ENCODE measurements around the gene COCH.
"Not testable (repeated sequence)": the region's sequence is repeated elsewhere in the genome, so short reads cannot be mapped to it uniquely, and the experiment has no call there.

Gene COCH

GRCh38 chr14:30876692-30877091, 2.3 kb downstream of the COCH start:
- no peak for DNase-seq

- no peak for DNase-seq
Measured at GRCh38 chr14:30882431-30882830, 8.1 kb downstream of the COCH start.

GRCh38 chr14:30883508-30884294, 9.3 kb downstream of the COCH start:
- no peak for DNase-seq

GRCh38 chr14:30884901-30885300, 10.5 kb downstream of the COCH start:
- DNase-seq, result no peak

- DNase-seq, result no peak
Measured at GRCh38 chr14:30885840-30886740, 11.7 kb downstream of the COCH start.

GRCh38 chr14:30888480-30889243, 14.3 kb downstream of the COCH start:
- DNase-seq, result no peak

GRCh38 chr14:30889244-30889594, 14.9 kb downstream of the COCH start:
- DNase-seq, result no peak

GRCh38 chr14:30893819-30894218, 19.5 kb downstream of the COCH start:
- DNase-seq, result no peak

GRCh38 chr14:30894923-30895515, 20.7 kb downstream of the COCH start:
- no peak for DNase-seq

GRCh38 chr14:30896435-30896834, 22.1 kb downstream of the COCH start:
- DNase-seq, result no peak

GRCh38 chr14:30897121-30897520, 22.8 kb downstream of the COCH start:
- not testable (repeated sequence) for DNase-seq

- DNase-seq, result no peak
Measured at GRCh38 chr14:30903285-30904124, 29.1 kb downstream of the COCH start.

GRCh38 chr14:30906752-30907658, 32.6 kb downstream of the COCH start:
- DNase-seq, result no peak

- no peak for DNase-seq
Measured at GRCh38 chr14:30907659-30908057, 33.3 kb downstream of the COCH start.

GRCh38 chr14:30908826-30909225, 34.5 kb downstream of the COCH start:
- no peak for DNase-seq

GRCh38 chr14:30914812-30915211, 40.5 kb downstream of the COCH start:
- DNase-seq, result no peak

GRCh38 chr14:30915596-30915995, 41.2 kb downstream of the COCH start:
- no peak for DNase-seq

GRCh38 chr14:30921305-30921704, 46.9 kb downstream of the COCH start:
- no peak for DNase-seq

GRCh38 chr14:30921788-30922187, 47.4 kb downstream of the COCH start:
- no peak for DNase-seq

GRCh38 chr14:30925254-30925653, 50.9 kb downstream of the COCH start:
- DNase-seq, result no peak

GRCh38 chr14:30928462-30928861, 54.1 kb downstream of the COCH start:
- DNase-seq, result no peak
